Transverse colon (tissue), 4 donors: ENCODE data around the gene KCNJ1. TPM values are rescaled to one million over a fixed set of nuclear protein-coding genes. Genes with fewer than 3 reads are reported as not detected.

ENCODE experiments used
- DNase-seq: peaks from one replicate; pipeline ENCODE4 v3.0.0-alpha.2; 2019
- H3K27ac ChIP-seq, 4 donors: fragments of 200-600 bp; sonication (generic); 2 replicates each; pipeline ENCODE4 v1.5.1; 2016 to 2018; ENCODE audit warnings: inconsistent platforms in 4 of 4
- H3K27me3 ChIP-seq: fragments of 200-600 bp; sonication (generic); 2 replicates; pipeline ENCODE4 v1.5.1; 2017; ENCODE audit warnings: inconsistent platforms
- H3K36me3 ChIP-seq, 4 donors: fragments of 200-600 bp; sonication (generic); 2 replicates each; pipeline ENCODE4 v1.5.1; 2017 to 2019; ENCODE audit warnings: inconsistent platforms in 4 of 4
- H3K4me1 ChIP-seq, 4 donors: fragments of 200-600 bp; sonication (generic); 2 replicates each; pipeline ENCODE4 v1.5.1; 2017 to 2020; ENCODE audit warnings: inconsistent platforms in 4 of 4
- H3K4me3 ChIP-seq, 4 donors: fragments of 200-600 bp; sonication (generic); 1 replicate in 1 of 4; 2 replicates in 3 of 4; pipeline versions ENCODE4 v1.5.1 to v1.6.1; 2017 to 2019; ENCODE audit warnings: inconsistent platforms in 4 of 4
- H3K9me3 ChIP-seq, 2 donors: fragments of 200-600 bp; sonication (generic); 2 replicates each; pipeline ENCODE4 v1.5.1; 2017 to 2019; ENCODE audit warnings: inconsistent platforms in 2 of 2
- EP300 ChIP-seq: sonication (generic); formaldehyde crosslinking; IDR thresholded peaks from one replicate; pipeline ENCODE4 v1.6.1; 2017; ENCODE audit warnings: antibody characterized with exemption, low read depth
- POLR2A ChIP-seq: fragments of 450-650 bp; IDR thresholded peaks from one replicate; pipeline ENCODE4 v1.6.1; 2016; ENCODE audit warnings: antibody characterized with exemption, mild to moderate bottlenecking, moderate library complexity
- POLR2AphosphoS5 ChIP-seq, 3 donors: sonication (generic); formaldehyde crosslinking; IDR thresholded peaks; one replicate each; pipeline ENCODE4 v1.6.1; 2016; ENCODE audit warnings: antibody characterized with exemption in 3 of 3
- WGBS, 2 donors: methylation state at CpG; one replicate each; pipeline ENCODE4 v1.1.5; 2018; ENCODE audit warnings: low coverage in 1 of 2; 5-methylcytosine and 5-hydroxymethylcytosine counted together
- in situ Hi-C, 4 donors: fragments of 200-750 bp; cut with MboI; loops; one replicate each; pipeline versions ENCODE4 v1.15.0 to v1.15.1; 2017; ENCODE audit warnings: low sequenced_read_pairs in 3 of 4, low pct_ligation_motif_present in 1 of 4, low pct_unique_long_range_greater_than_20kb in 1 of 4
- intact Hi-C: fragments of 100-400 bp; cut with DNase I; formaldehyde crosslinking; loops from one replicate; pipeline ENCODE4 v1.15.1; 2023; ENCODE audit warnings: low total_unique reads
- total RNA-seq, 4 donors: library from RNA; depleted of rRNA; stranded (reverse); fragments of >200 nt; gene quantifications; one replicate each; pipeline ENCODE4 v1.1.0, GENCODE V29; 2016
- TF ChIP-seq, protein P1 (sequence below), 5 experiments: fragments of 200-600 bp in 3 of 5; fragments of 450-650 bp in 2 of 5; sonication (generic) in 3 of 5; IDR thresholded peaks; 1 replicate in 2 of 5; 2 replicates in 3 of 5; pipeline ENCODE4 v1.5.1; 2016 to 2017; ENCODE audit warnings: antibody characterized with exemption in 5 of 5, inconsistent platforms in 3 of 5, mild to moderate bottlenecking in 2 of 5, moderate library complexity in 1 of 5

Gene KCNJ1
- total RNA-seq, 4 donors from 2014 or later = not detected

DNA sequence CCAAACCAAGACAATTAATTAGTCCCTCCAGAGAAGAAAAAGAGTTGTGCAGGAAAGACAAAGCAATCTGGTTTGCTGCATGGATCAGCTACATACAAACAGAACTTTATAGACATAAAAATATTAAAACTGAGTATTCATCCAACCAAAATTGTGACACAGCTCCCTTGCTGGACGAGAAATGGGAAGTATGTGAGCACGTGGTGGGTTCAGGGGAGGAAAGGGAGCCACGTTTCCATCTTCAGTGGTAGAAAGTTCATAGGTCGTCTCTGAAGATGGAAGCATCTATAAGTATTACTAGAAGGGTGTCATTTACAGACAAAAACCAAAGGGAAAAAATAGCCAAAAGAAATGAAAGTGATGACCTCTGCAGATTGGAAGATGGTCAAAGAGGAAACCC lies 17.0 kb upstream of the KCNJ1 start:
- TF ChIP-seq EP300 (no peak), POLR2A (no peak), POLR2AphosphoS5 (IDR thresholded peaks at IDR 0.05) (no peak)
- TF ChIP-seq, protein P1, sequence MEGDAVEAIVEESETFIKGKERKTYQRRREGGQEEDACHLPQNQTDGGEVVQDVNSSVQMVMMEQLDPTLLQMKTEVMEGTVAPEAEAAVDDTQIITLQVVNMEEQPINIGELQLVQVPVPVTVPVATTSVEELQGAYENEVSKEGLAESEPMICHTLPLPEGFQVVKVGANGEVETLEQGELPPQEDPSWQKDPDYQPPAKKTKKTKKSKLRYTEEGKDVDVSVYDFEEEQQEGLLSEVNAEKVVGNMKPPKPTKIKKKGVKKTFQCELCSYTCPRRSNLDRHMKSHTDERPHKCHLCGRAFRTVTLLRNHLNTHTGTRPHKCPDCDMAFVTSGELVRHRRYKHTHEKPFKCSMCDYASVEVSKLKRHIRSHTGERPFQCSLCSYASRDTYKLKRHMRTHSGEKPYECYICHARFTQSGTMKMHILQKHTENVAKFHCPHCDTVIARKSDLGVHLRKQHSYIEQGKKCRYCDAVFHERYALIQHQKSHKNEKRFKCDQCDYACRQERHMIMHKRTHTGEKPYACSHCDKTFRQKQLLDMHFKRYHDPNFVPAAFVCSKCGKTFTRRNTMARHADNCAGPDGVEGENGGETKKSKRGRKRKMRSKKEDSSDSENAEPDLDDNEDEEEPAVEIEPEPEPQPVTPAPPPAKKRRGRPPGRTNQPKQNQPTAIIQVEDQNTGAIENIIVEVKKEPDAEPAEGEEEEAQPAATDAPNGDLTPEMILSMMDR (IDR thresholded peaks at IDR 0.05) = no peak
- no peak for DNase-seq
- Histone ChIP-seq H3K4me1 (no peaks in the 10 kb centered on the region), H3K9me3 (no peaks in the 10 kb centered on the region), H3K4me3 (no peak overlapping the region), H3K27ac (no peak overlapping the region), H3K36me3 (no peaks in the 10 kb centered on the region), H3K27me3 (peaks cover 18% of the 10 kb centered on the region)
- intact Hi-C loops = loop anchor here (2.0 kb wide), 1 partner anchor 71 kb away; no protein-coding TSS in a partner anchor
- in situ Hi-C loops = loop anchor here in 3 of 4 donors (10.0 to 25.0 kb wide), 2 partner anchors 71 to 453 kb away; no protein-coding TSS in a partner anchor
- WGBS, 2 donors = 35 to 40% methylated on average over 4 of the region's 4 CpGs

DNA sequence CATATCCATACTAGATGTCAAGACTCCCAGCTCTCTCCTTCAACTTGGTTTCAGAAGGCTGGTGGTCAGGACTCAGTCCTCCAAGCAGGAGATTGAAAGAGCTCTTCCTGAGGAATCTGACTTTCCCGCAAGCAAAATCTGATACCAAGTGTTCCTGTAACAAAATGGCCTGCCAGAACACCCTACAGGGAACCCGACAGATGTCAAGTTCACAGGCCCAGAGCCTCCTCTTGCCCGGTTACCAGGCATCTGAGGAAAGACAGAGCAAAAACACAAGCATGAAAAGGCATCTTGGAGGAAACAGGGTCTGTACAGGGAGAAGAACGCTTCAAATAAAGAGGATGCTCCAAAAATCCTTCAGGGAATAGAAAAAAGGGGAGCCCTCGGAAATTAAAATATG lies 15.4 kb upstream of the KCNJ1 start:
- intact Hi-C loops (no loop called here), in situ Hi-C loops (loop anchor here in 3 of 4 donors (10.0 to 25.0 kb wide), 2 partner anchors 72 to 455 kb away; no protein-coding TSS in a partner anchor)
- H3K27ac ChIP-seq = no peak overlapping the region
- no peaks in the 10 kb centered on the region for H3K36me3 ChIP-seq
- no peak overlapping the region for H3K4me3 ChIP-seq
- no peaks in the 10 kb centered on the region for H3K9me3 ChIP-seq
- WGBS, 2 donors = 74 to 88% methylated on average over 2 to 5 of the region's 5 CpGs
- H3K27me3 ChIP-seq = peaks cover 10% of the 10 kb centered on the region
- no peak for DNase-seq
- TF ChIP-seq EP300 = no peak
- TF ChIP-seq POLR2AphosphoS5 (IDR thresholded peaks at IDR 0.05) = no peak
- H3K4me1 ChIP-seq = no peaks in the 10 kb centered on the region

DNA sequence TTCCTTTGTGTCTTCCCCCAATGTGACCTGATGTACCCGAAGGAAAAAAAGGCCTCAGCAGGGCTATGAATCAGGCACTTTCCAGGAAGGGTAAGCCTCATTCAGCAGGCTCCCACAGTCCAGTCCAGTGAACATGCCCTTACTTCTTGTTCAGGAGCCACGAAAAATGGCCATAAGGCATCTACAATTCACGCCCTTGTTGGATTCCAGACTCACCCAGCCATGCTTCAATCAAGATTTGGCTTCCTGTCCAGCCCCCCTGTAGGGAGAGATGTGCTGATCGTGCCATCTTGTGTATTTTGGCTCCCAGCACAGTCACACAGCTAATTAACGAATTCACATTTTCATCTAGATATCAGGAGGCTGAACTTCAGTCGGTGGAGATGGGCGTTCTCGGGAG lies 14.1 kb upstream of the KCNJ1 start:
- Histone ChIP-seq H3K9me3 (no peaks in the 10 kb centered on the region), H3K27ac (no peak overlapping the region), H3K27me3 (peaks cover 10% of the 10 kb centered on the region), H3K36me3 (no peaks in the 10 kb centered on the region), H3K4me1 (no peaks in the 10 kb centered on the region), H3K4me3 (no peak overlapping the region)
- no peak for DNase-seq
- in situ Hi-C loops = loop anchor here in 3 of 4 donors (10.0 to 25.0 kb wide), 2 partner anchors 74 to 456 kb away; no protein-coding TSS in a partner anchor
- TF ChIP-seq POLR2A (no peak), POLR2AphosphoS5 (IDR thresholded peaks at IDR 0.05) (no peak), EP300 (no peak)
- TF ChIP-seq, protein P1 (IDR thresholded peaks at IDR 0.05) = no peak
- intact Hi-C loops = no loop called here
- WGBS, 2 donors = 72 to 93% methylated on average over 3 to 8 of the region's 8 CpGs

DNA sequence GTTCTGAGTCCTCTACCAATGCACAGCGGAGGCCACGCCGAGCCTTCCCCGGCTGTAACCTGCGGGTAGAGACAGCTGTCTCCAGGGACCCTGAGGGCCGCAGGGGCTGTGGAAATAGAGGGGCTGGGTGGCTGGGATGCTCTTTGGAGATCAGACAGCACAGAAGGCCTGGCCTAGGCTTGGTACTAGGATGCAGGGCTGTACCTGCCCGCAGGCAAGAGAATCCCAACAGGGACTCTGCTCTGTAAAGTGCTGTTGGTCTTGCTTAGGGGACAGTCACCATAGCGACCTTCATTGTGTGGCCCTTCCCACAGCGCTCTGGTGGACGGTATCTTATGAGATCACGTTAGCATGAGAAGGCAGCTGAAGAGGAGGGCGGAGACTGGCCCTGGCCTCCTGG lies 12.7 kb upstream of the KCNJ1 start:
- DNase-seq = no peak
- intact Hi-C loops = no loop called here
- in situ Hi-C loops = loop anchor here in 3 of 4 donors (10.0 to 25.0 kb wide), 2 partner anchors 75 to 457 kb away; no protein-coding TSS in a partner anchor

More for the DNA sequence above, 12.7 kb upstream of the KCNJ1 start:
- 90 to 91% methylated on average over 6 to 12 of the region's 12 CpGs for WGBS, 2 donors
- TF ChIP-seq, protein P1 (IDR thresholded peaks at IDR 0.05) = no peak
- TF ChIP-seq EP300 (no peak), POLR2A (no peak), POLR2AphosphoS5 (IDR thresholded peaks at IDR 0.05) (no peak)
- H3K4me3 ChIP-seq = no peak overlapping the region
- no peaks in the 10 kb centered on the region for H3K9me3 ChIP-seq
- H3K36me3 ChIP-seq = no peaks in the 10 kb centered on the region
- H3K4me1 ChIP-seq = no peaks in the 10 kb centered on the region
- no peak overlapping the region for H3K27ac ChIP-seq
- peaks cover 10% of the 10 kb centered on the region for H3K27me3 ChIP-seq
